ENCODE data around the gene C22orf15.

The C22orf15 gene

DNA sequence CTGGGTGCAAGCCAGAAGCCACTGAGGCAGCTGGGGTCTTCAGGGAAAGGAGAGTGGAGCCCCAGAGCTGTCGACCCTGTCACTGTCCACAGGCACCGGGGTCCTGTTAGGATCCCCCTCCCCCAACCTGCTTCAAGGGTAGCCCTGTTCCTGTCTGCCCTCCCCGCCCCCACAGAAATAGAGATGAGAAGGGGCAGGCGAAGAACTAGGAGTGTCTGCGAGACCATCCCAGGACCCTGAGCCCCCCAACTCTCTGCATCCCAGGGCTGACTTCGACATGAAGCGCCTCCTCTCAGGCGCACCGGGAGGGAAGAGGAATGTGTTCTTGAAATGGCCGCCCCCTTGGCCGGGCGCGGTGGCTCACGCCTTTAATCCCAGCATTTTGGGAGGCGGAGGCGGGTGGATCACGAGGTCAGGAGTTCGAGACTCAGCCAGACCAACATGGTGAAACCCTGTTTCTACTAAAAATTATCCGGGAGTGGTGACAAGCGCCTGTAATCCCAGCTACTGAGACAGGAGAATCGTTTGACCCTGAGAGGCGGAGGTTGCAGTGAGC is 11.3 kb upstream of the C22orf15 start:
- peak; percentile 26 for DNase-seq

DNA sequence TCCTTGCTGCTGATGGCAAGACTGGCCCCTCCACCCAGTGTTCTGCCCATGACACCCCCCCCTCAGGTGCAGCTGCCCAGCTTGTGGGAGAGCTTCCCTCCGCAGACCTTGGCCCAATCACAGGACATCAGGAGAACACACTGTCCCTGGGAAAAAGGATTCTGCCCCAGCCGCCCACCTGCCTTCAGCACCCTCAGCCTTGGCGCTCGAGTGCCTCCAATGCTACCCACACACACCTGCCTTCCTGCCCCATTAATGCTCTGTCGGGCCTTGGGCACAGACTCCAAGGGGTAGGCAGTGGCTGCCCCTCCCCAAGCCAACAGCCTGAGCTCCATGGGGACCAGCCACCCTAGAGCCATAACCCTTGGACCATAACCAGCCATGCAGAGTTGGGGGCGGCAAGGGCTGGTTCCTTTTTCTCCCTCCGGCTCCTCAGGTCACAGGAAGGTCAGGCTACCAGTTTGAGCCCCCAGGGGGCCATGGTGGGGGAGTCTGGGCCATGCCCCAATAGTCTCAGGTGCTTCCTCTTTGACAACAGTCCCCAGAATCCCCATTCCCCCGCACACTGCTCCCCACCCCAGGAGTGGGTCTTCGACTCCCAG is 10.6 kb upstream of the C22orf15 start:
- DNase-seq: no peak

DNA sequence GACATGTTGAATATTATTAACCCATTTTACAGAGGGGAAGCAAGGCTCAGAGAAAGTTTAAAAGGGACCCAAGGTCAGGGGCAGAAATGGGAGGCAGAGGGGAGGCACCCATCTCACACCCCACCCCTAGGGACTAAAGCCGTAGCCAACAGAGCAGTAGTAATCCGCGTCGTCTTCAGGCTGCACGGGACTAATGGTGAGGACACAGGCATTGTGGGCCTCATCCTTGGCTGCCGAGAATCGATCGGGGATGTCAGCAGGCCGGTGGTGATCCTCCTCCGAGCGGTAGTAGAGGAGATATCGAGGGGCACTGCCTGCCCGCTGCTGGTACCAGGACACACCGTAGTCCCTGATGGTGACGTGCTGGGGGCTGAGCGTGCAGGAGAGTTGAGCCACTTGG is 10.0 kb upstream of the C22orf15 start:
- no peak for DNase-seq

DNA sequence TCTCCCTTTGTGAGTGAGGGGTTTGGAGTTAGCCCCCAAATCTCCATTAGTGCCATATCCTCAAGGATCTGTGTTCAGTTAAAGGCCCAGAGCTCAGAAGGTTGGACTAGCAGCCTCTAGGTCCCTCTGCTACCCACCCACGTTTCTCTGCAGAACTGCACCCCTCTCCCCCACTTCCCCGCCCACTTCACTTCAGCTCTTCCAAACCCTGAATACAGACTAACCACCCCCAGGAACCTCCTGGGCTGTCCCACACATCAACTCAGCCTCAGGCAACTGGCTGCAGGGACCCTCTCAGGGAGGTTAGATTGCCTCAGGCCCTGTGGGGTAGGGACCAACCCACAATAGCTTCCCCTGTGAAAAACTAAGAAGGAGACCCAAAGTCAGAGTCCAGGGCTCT is 9.4 kb upstream of the C22orf15 start:
- no peak for DNase-seq

DNA sequence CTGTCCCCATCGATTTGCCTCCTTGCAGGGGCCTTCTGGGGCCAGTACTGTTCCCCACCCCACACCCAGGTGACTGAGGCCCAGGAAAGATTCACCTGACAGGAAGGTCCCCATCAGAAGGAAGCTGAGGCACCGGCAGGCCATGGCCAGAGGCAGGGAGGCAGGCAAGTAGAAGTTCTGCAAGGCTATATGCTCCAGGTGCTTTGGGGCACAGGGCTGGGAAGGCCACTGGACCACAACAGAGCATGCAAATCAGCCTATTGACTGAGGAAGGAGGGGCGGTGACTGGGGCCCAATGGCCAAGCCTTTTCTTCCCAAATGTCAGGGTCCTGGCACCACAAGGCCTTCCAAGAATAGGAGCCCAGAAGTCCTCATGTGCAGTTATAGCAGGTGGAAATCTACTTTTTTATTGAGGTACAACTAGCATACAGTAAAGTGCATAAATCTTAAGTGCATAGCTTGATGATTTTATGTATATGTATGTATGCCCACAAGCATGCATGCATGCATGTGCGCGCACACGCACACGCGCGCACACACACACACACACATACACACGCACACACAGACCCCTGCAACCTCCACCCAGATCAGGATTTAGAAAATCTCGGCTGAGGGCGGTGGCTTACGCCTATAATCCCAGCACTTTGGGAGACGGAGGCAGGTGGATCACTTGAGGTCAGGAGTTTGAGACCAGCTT is 8.4 kb upstream of the C22orf15 start, which contains the start of gene VPREB3:
Gene VPREB3, minus strand, starts transcription at position 206 of the 700 bp plus-strand sequence. Its CDS starts 62 bp downstream, at position 144.
- DNase-seq: no peak

DNA sequence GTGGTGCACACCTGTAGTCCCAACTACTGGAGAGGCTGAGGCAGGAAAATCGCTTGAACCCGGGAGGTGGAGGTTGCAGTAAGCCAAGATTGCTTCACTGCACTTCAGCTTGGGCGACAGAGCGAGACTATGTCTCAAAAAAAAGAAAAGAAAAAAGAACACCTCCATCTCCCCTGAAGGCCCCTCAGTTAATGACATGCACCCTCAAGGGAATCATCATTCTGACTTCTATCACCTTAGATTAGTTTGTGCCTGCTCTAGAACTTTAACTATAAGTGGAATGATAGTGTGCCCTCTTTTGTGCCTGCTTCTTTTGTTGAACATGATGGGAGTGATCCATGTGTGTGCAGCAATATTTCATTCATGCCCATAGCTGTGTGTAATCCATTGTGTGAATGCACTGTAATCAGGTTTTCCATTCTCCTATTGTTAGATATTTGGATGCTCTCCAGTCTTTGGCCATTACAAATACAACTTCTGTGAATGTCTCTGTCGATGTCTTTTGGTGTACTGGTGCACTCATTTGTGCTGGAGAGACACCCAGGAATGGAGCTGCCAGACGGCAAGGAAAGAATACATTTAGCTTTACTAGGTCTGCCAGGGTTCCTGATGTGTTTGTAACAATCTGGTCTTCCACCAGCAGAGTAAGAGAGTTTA is 7.7 kb upstream of the C22orf15 start:
- DNase-seq: no peak

DNA sequence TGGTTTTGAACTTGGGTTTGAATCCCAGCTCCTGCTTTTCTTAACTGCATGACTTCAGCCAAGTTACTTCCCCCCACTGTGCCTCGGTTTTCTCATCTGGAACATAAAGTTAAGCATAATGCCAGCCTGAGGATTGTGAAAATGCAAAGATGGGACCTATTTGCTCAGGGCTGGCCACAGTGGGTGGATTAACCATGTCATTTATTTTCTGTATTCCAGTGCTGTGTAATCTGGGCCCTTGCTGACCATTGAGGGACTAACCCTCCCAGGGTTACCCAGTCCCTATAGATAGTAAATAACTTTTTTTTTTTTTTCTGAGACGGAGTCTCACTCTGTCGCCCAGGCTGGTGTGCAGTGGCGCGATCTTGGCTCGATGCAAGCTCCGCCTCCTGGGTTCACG is 7.1 kb upstream of the C22orf15 start:
- no peak for DNase-seq

DNA sequence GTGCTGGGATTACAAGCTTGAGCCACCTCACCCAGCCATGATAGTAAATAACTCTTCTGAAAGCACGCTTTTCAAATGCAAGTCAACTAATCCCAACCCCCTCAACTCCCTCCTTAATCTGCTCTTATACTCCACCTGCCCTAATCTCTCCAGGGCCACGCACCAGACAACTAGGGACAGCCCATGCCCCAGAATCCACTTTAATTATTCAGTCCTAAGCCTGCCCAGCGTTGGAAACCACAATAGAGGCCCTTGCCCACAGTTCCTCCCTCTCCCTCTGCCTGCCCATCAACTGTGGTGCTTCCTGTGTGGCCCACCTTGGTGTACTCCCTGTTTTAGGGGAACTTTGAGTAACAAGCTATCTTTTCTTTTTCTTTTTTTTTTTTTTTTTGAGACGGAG is 5.9 kb upstream of the C22orf15 start:
- DNase-seq: no peak

DNA sequence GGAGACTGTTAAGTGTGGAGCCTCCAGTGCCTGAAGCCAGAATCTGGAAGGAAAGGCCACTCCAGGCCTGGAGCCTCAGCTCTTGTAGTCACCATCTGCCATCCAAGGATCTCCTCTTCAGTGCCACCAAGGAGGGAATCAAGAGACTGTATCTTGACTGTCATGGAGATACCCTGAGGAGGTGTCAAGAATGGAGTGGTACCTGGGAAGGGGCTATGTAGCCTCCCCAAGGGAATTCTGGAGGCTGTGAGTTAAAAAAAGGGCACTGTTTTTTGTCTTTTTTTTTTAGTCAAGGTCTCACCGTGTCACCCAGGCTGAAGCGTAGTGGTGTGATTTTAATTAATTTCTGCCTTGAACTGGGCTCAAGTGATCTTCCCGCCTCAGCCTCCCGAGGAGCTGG is 3.2 kb upstream of the C22orf15 start:
- DNase-seq: no peak

DNA sequence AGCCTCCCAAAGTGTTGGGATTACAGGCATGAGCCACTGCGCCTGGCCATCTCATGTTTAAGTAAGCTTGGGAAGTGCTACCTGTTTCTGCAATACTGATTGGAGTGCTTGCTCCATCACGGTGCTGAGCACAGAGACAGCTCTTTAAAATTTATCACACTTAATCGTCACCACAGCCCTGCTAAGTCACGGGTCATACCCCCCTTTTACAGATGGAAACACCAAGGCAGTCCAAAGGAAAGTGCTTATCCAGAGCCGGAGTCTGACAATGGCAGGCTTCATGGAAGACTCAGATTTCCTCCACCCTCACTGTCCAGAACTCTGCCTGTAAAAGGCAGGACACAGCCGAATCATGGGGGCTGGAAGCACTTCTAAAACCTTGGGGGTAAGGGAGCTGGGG is 2.7 kb upstream of the C22orf15 start:
- no peak for DNase-seq

DNA sequence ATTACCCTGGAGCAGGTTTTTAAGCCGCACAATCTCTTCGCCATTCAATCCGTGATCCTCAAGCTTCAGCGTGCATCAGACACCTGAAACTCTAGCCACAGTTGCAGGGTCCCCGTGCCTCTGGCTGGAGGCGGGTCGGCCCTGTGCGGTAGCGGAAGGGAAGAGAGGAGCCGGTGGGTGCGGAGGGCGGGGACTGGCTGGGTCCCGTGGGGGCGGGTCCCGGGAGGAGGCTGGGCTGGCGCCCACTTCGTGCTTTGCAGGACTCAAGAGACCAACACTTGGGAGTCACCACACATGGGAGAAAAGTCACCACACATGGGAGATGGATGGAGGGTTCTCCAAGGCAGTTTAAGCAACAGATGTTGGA is 772 bp downstream of the C22orf15 start:
- DNase-seq: no peak

DNA sequence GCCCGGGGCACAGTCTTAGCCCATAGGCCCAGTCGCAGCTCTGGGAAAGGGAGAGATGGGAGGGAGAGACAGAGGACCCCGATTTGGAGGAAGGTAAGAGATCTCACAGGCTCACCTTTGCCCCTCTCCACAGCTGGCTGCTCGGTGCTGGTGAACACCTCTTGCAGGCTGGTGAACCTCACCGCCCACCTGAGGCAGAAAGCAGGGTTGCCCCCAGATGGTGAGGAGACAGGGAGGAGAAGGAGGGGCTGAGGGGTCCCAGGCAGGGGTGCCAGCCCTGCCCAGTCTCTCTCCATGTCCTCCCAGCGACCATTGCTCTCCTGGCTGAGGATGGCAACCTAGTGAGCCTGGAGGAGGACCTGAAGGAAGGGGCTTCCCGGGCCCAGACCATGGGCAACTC is 1.2 kb downstream of the C22orf15 start:
- no peak for DNase-seq

DNA sequence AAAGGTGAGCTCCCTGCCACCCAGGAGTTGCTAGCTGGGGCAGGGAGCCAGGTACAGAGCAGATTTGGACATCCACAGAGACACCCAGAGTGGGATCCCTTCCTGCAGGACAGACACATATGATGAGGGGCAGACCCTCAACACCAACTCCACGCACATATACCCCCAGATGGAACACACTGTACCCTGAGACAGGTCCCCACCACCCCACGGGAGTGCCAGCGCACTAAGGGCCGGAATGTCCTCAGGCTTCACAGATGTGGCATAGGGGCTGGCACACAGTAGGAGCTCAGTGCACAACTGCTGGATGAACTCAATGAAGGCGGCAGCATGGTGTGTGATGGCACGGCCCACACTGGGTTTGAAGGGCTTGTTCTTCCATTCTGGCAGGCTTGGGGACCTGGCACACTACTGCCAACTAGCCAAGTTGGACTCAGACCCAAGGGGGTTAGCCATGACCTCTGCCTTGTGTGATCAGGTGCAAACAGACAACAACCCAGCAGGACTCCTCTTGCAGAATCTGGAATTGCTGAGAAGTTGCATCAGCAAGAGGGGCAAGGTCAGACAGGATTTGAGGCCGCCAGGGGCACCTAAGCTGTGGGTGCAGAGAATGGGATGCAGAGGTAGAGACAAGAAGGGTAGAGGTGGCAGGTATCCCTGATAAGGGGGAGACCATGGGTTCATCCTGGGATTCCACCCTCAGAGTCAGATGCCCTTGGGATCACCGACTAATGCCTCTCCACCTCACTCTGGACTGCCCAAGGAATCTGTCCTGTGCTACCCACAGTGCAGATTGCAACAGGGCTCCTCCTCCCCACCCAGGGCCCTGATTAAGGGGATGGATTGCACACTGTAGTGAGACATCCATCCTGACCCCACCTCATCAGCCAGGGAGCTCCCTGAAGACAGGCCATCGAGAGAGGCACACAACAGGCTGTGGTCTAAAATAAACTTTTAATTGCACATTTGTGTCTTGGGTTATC is 2.4 kb downstream of the C22orf15 start:
- DNase-seq: no peak

DNA sequence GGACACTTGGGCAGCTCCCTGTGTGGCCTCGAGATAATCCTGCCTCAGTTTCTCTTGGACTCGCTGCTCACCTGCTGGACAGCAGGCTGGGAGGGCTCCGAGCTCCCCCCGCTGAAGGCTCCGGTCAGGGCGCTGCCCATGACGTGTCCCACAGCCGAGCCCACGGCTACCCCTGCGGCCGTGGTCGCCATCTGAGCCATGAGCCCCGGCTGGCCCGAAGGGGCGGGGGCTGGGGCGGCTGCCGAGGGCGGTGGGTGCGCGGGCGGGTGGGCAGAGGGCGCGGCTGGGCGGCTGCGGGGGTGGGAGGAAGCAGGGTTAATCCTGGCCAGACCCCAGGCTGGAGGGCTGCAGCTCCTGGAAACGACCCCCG is 4.5 kb downstream of the C22orf15 start:
- DNase-seq: no peak

DNA sequence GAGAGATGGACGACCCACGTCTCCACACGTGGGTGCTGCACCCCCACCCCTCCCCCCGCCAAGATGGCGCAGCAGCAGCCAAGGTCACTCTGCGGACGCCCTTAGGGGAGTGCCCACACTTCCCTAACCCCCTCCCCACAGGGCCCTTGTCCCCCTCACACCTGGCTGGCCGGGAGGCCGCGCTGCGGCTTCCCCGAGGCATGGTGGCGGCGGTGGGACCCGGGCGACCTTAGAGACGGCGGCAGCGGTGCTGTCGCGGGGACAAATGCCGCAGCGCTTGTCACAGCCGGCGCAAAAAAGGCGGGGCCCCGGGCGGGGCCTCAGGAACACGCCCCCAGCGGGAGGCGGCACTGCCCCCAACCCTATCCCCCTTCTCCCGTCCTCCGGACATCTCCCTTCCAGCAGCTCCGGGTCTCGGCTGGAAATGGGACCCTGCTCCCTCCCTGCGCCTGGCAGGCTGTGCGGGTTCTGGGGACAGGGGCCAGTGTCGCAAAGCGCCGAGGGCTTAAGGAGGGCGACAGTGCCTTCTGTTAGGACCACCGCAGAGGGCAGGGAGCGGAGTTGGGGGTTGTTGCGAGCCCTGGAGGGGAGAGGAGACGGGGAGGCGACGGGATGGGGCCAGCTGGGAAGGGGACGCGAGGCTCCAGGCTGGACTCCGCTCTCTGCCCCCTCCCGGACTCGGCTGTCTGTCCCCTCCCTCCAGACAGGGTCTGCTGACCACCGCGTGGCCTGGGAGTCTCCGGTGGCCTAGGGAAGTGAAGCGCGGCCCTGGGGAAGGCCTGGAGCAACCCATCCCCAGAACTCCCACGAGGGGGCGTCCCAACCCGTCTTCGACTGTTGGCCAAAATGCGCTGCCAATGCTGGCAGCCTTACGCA is 5.1 kb downstream of the C22orf15 start, which contains the start of gene CHCHD10:
Gene CHCHD10, minus strand, starts transcription at position 300 of the 876 bp plus-strand sequence. Its CDS starts 98 bp downstream, at position 202.
- peak; percentile 31 for DNase-seq

DNA sequence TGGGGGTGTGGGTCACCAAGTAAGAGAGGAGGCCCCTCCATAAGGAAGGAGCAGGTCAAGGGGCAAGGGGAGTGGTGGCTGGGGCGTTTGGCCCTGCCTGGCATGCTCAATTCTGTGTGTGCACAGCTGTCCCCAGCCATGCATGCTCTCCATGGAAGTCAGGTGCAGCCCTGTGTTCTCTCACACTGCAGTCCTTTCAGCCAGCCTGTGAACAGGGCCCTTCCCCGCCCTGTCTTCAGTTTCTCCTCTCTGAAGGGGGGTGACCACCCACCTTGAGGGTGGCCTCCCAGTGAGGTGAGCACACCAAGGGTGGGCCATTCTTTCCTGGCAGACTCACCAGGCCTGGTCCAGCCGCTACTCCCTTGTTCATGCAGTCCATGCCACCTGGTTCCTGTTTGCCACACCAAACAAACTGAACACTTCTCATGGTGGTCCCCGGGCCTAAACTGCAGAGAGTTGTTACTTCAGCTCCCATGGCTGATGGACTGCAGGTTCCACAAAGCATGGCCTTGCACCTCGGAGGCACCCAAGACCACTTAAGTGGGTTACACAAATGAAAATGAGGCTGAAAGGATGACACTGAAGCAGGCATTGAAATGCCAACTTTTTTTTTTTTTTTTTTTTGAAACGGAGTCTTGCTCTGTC is 6.7 kb downstream of the C22orf15 start:
- no peak for DNase-seq

DNA sequence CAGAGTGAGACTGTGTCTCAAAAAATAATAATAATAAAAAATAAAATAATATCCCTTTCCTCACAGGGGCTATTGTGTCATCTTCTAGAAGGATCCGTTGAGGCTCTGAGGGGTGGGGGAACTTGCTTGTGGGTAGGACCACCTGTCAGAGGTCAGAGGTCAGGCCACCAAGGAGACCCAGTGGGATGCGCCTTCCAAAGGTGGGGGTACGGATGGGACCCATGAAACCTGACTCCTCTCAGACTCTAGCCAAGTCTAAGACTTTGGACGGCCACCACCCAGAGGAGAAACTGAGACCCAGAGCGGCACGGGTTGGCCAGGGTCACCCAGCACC is 9.5 kb downstream of the C22orf15 start:
- DNase-seq: no peak

DNA sequence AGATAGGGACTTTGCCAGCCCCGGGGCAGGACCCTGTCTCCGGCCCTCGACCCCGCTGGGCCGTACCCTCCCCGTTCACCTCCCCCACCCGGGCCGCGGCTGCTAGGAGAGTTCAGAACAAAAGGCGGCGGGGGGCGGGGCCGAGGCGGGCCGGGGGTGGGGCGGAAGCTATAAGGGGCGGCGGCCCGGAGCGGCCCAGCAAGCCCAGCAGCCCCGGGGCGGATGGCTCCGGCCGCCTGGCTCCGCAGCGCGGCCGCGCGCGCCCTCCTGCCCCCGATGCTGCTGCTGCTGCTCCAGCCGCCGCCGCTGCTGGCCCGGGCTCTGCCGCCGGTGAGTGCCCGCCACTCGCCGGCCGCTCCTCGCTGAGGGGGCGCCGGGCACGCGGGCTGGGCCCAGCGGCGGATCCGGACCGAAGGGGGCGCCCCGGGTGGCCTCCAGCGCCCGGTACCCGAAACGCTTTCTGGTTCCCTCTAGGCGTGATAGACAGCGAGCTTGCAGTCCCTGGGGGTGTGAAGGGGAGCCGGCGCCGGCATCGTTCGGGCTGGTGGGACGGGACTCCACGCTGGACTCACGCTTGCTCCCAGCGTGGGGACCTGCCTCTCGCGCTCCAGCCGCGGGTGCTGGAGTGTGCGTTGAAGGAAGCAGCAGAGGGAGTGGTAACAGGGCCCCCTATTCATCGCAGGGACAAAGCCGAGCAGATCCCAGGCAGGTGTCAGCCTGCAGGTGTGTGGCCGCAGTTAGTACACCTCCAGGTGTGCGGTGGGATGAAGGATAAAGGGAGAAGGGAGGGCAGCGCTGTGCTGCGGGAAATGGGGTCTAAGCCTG is 10.1 kb downstream of the C22orf15 start, which contains the start of gene MMP11:
Gene MMP11, plus strand, starts transcription at position 201 of the 825 bp plus-strand sequence. Its CDS starts 22 bp downstream, at position 223.
- DNase-seq: peak; percentile 3

DNA sequence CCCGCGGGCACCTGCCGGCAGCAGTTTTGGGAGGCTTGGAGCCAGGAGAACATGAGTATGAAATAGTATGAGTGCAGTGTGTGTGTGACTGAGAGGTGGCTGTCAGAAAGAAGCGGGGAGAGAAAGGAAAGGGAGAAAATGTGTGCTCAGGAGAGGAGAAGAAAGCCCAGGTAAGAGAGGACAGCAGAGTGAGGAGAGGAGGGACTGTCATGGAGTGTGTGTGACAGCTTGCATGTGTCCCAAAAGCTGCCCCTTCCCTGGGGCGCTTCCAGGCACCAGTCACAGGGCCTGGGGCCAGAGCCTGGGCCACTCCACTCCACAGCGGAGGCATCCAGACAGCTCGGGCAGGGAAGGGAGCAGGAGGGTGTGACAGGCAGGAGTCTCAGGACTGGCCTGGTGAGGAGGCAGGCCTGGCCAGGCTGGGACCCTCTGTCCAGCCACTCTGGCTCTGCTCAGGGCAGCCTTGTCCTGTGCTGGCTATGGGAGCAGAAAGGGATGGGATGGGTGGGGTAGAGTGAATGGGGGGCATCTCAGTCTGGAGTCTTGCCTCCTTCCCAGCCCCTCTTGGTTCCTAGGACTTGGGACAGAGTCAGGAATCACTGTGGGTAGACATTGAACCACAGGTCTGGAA is 10.8 kb downstream of the C22orf15 start:
- DNase-seq: peak; percentile 16

All from DMS79 treated with DMSO at 0.1 percent for 48 hours (cell line).